AG08395 (cell line): ENCODE results near the gene IL1RAPL1.

ENCODE experiments used
- DNase-seq: peaks from one replicate; pipeline ENCODE4 v3.0.0; 2012; ENCODE audit warnings: mixed read lengths, low spot score

Gene IL1RAPL1

DNA sequence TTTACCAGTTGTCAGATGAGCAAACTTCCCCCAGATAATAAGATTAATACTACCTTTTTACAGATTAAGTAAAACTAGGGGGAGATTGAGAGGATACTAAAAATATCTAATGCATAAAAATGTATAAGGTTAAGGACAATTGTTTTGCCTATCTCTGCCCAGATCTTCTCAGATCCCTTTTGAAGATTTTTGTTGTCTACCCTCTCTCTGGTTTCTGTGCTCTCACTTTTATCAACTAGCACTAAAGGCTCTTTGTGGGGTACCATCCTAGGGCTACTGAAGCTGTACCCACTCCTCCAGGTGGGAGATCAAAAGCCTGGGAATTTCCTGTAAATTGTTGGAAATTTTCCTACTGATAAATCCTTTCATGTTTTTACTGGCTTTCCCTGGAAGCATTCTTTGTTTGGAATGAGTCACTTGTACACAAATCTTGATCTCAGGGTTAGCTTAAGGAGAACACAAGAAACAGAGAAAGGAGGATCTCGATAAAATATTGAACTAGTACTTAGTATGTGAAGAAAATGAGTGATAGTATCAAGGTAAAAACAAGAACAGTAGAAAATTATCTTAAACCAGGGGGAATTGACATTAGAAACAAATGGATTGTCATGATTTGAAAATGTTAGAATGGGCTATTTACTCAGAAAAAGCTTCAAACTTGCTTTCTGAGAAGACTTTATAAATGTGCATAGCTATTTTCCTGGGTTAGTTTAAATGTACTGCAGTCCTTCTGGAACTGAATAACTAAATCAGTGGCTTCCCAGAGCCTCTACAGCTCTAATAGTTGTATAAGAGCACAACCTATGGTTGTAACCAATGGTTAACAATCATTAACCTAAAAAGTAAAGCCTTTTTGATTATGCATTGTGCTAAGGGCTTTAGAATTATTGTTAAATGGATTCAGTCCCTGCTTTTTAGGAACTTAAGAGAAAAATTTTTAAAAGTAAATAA, 948.2 kb downstream of the IL1RAPL1 start:
- no peak for DNase-seq

DNA sequence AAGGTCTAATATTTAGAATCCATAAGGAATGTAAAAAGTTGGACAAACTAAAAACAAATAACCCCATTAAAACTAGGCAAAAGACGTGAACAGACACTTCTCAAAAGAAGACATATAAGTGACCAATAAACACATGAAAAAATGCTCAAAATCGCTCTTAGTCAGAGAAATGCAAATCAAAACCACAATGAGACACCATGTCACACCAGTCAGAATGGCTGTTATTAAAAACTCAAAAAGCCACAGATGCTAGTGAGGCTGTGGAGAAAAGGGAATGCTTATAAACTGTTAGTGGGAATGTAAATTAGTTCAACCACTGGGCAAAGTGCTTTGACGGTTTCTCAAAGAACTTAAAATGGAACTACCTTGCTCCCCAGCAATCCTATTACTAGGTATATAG, 953.8 kb downstream of the IL1RAPL1 start:
- no peak for DNase-seq

DNA sequence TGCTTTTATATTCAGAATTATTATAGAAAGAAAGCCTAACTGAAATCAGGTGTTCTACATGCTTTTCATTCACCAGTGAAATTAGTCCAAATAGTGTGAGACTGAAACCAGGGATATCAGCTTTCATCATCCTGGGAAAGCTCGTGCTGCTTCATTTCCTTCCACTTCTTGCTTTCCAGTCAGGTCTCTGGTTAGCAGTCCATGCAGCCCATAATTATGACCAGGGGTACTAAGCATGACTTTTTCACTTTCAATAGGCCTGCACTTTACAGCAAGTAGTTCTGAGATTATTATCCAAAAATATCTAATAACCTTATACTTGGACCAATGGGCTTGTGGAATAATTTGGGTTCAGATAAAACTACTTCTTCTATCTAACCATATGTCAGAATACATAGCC, 954.9 kb downstream of the IL1RAPL1 start:
- DNase-seq = no peak

DNA sequence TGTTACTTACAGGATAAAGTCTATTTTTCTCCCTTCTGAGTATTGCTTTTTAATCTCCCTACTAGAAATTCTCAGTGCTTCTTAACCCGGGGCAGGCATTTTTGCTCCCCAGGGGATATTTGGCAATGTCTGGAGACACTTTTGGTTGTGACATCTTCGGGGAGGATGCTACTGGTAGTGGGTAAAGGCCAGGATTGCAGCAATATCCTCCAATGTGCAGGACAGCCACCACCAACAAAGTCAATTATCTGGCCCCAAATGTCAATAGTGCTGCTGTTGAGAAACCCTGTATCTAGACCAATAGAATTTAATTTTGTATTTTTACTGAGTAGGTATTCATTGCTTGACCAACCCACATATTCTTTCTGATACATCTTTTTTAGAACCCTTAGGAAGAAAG, 958.6 kb downstream of the IL1RAPL1 start:
- no peak for DNase-seq

DNA sequence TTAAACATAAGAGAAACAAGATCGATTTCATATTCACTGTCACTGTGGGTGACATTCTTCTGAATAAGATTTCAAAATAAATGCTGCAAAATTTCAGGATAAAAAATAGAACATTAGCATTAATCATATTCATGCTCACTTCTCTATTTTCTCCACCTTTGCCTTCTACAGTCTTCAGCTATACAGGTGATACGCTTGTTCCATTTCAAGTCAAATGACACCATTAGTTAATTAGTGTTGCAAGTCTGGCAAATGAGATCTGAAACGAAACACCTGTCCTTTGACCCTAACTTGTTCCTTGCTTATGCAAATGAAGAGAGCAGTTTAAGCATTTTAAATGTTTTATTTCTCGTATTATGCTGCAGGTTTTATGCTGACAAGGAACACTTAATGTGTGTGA, 960.6 kb downstream of the IL1RAPL1 start:
- DNase-seq = no peak

DNA sequence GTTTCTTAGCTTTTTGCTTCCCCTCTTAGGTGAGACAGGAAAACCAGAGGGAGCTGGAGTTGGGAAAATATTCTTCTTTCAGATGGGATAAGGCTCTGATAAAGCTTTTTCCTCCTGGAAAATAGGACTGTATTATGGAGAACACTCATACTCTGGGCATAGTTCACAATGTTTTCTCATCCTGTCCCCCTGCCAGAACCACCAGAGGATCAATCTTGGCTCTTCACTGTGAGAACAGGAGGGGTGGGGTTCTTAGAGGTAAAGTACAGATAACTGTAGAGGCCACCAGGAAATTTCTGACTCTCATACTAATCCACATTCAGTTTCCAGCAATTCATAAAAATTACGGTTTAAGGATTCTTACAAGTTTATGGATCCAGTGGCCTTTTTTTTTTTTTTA, 966.3 kb downstream of the IL1RAPL1 start:
- DNase-seq = no peak

GRCh38 chrX:29555465-29556091, 968.3 kb downstream of the IL1RAPL1 start:
- DNase-seq = no peak

DNA sequence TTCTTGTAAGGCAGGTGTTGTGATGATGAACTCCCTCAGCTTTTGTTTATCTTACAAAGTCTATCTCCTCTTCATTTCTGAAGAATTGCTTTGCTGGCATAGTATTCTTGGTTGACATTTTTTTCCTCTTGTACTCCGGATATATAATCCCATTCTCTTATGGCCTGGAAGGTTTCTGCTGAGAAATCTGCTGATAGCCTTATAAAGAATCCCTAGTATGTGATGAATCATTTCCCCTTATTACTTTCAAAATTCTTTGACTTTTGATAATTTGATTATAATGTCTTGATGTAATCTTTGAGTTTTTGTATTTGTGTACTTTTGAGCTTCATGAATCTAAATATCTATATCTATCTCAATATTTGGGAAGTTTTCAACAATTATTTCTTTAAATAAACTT, 972.8 kb downstream of the IL1RAPL1 start:
- no peak for DNase-seq

GRCh38 chrX:29561417-29561816, 974.2 kb downstream of the IL1RAPL1 start:
- DNase-seq = no peak

DNA sequence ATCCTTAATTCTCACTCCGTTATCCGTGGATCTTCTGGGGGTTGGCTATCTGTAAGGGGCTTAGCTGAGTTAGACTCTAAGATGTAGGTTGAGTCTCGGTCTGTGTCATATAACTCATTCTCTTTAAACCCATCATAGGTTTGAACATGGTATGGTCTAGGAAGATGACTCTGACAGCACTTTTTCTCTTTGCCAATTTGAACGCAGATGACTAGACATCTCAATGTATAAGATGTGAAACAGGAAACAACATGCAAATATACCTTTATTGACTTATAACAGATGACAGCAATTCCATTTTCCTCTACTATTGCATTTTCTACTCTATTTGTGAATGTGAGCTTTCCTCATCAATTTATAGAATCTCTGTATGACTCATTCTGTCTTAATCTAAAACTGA, 993.3 kb downstream of the IL1RAPL1 start:
- no peak for DNase-seq

DNA sequence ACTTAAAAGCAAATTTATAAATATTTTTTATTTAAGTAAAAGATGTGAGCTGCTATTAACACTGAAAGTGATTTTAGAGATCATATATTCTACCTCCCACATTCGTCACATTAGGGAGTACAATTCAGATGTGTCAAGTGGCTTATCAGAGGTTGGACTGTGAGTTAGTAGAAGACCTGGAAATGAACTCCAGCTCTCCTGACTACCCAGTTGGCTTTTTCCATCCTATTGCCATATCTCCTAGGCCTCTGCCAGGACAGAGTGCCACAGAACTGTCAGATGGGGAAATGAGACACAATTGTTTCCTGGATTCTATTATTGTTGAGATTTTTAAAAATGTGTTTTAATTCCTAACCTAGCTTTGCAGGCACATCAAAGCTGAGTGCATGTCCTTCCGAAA, 994.0 kb downstream of the IL1RAPL1 start:
- DNase-seq = no peak

GRCh38 chrX:29587107-29587506, 999.9 kb downstream of the IL1RAPL1 start:
- DNase-seq = no peak

- DNase-seq = no peak
Observed at GRCh38 chrX:29590921-29591320, 1003.7 kb downstream of the IL1RAPL1 start.

GRCh38 chrX:29604381-29604780, 1017.1 kb downstream of the IL1RAPL1 start:
- no peak for DNase-seq

DNA sequence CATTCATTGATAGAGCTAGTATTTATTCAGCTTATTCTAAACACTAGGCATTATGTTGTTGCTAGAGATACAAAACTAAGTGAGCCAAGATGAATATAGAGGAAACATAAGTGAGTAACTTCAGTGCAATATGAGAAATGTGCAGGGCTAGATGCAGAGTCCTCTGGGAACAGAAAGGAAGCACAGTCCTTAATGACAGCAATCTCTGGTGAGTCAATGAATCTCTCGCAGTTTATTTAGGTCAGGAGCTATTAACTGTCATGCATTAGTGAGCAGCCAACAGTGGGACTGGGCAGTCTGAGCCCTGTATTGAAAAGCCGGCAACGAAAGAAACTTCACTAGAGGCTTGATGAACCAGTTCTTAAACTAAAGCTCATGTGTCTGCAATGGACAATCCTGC, 1030.0 kb downstream of the IL1RAPL1 start:
- peak; percentile 19 for DNase-seq

DNA sequence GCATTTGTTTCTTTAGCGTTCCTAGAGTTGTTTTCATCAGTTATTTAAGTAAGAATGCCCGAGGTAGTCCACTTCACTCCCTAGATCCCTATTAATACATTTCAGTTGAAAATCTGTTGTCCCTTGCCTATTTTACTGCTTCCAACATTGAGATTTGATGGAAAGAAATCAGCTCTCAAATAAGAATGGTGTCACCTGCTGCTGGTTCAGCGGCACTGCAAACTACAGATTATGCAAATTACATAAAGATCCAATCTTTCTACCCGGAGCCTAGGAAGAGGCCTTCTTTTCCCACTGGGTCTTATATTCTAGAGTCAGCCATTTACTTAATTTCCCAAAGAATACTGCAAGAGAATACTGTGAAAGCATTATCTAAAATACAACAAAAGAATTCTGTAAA, 1030.5 kb downstream of the IL1RAPL1 start:
- DNase-seq = no peak

- no peak for DNase-seq
Observed at GRCh38 chrX:29627833-29628232, 1040.6 kb downstream of the IL1RAPL1 start.

DNA sequence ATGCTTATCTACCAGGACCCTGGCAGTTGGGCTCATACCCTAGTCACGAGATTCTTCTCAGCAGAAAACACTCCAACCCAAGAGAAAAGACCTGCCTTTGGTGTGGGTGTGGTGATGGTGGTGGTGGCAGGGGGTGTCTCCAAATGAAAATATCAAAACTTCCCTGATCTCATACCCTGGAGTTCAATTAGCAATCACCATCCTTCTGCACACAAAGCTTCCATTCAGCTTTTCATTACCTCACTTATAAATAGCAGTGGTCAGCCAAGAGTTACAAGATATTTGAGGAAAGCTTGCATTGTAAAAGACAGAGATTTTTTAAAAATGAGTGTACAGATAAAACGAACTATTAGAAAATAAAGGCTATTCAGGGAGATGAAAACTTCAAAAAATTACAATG, 1047.3 kb downstream of the IL1RAPL1 start:
- DNase-seq = no peak

DNA sequence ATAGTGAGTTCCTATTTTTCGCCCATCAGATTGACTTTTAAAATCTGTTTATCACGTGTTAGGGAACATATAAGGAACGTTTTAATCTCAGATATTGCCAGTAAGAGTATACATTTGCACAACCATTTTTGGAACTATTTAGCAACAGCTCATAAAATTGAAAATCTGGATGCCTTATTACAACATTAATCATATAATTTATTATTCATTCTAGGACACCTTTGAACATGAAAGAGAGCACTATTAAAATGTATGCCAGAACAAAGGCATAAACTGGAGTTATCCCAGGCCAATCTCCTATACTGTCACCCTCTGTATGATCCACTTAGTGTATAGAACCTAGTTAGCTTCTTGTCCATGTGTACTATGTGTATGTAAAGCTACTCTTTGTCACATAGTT, 1049.1 kb downstream of the IL1RAPL1 start:
- no peak for DNase-seq

- DNase-seq = no peak
Observed at GRCh38 chrX:29640106-29640505, 1052.9 kb downstream of the IL1RAPL1 start.

GRCh38 chrX:29641461-29641860, 1054.2 kb downstream of the IL1RAPL1 start:
- no peak for DNase-seq

DNA sequence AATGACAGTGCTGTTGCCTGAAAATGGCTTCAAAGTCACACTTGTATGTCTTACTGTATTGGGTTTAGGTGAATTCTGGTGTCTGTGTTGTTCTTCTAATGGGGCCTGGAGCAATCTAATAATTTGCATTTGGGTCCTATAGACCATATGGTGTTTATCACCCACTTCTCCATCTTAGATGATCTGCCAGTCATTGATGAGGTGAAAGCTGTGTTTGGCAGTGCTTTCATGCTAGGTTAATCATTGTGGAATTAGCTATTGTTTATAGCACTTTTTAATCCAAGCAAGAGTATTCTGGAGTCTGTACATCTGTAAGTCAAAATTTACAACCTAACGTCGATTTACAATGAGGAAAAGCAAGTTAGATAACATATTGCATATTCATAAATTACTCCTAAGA, 1055.9 kb downstream of the IL1RAPL1 start:
- no peak for DNase-seq

DNA sequence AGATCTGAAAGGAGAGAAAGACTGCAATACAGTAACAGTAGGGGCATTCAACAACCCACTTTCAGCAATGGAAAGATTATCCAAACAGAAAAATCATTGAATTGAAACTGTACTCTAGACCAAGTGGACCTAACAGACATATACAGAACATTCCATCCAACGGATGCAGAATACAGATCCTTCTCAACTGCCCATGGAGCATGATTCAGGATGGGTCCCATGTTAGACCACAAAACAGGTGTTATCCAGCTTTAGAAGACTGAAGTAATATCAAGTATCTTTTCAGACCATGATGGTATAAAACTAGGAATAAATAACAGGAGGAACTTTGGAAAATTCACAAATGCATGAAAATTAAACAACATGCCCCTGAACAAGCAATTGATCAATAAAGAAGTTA, 1060.9 kb downstream of the IL1RAPL1 start:
- DNase-seq = no peak

DNA sequence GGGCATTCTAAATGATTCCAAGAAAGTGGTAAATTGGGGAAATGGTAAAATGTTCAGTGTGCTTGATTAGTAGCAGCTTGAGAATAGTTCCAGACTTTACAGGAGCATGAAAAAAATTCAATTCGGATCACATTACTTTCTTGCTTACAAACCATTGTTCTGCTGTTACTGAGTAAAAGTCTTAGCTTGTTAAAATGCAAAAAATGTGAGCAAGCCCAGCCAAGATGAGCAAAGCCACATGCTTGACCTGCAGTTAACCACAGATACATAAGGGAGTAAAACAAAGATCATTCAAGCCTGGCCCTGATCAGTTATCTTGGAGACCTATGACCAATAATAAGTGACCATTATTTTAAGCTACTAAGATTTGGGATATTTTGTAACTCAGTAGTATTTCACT, 1065.2 kb downstream of the IL1RAPL1 start:
- DNase-seq = peak; percentile 50
